PC-3 (cell line): ENCODE data around the gene ZNF554. TPM values are rescaled to one million over a fixed set of nuclear protein-coding genes. Genes with fewer than 3 reads are reported as not detected.

ENCODE experiments used
- ATAC-seq: fragments of 200-7000 bp; cut with Tn5 transposase; 2 replicates; pipeline ENCODE4 v1.9.1; 2020; ENCODE audit warnings: mild to moderate bottlenecking, moderate library complexity
- BruUV-seq: library from RNA; stranded (reverse); fragments of 400-500 nt; replicated peaks from 2 replicates; lab custom pipeline; 2021; lab: Mats Ljungman, UMichigan
- CTCF ChIA-PET: fragments of 300-600 bp; sonication (Branson Sonifier 250); formaldehyde crosslinking; loops from one replicate; lab custom pipeline; 2022; ENCODE audit warnings: antibody characterized with exemption; lab: Charles Lee
- POLR2A ChIA-PET: fragments of 300-600 bp; sonication (Branson Sonifier 250); formaldehyde crosslinking; loops from one replicate; lab custom pipeline; 2022; ENCODE audit warnings: antibody characterized with exemption; ENCODE audit not compliant: unreplicated experiment; lab: Charles Lee
- DNase-seq: peaks from one replicate; pipeline ENCODE4 v3.0.0-alpha.2; 2015
- H2AFZ ChIP-seq: fragments of 300-600 bp; sonication (generic); 2 replicates; pipeline ENCODE4 v1.6.0; 2016; ENCODE audit warnings: antibody characterized with exemption, low read length
- H3F3A ChIP-seq: fragments of 300-600 bp; sonication (generic); one replicate; pipeline ENCODE4 v1.6.0; 2017; ENCODE audit warnings: antibody characterized with exemption, low read length, control low read depth, mild to moderate bottlenecking; ENCODE audit not compliant: unreplicated experiment
- H3K27ac ChIP-seq: fragments of 300-600 bp; sonication (generic); 2 replicates; pipeline ENCODE4 v1.5.1; 2016; ENCODE audit warnings: mild to moderate bottlenecking, low read length
- H3K27me3 ChIP-seq: fragments of 300-600 bp; sonication (generic); 2 replicates; pipeline ENCODE4 v1.6.1; 2016; ENCODE audit warnings: low read length, mixed read lengths
- H3K36me3 ChIP-seq: fragments of 300-600 bp; sonication (generic); 2 replicates; pipeline ENCODE4 v1.6.1; 2016; ENCODE audit warnings: low read depth, mixed run types, low read length, mixed read lengths
- H3K4me1 ChIP-seq: fragments of 300-600 bp; sonication (generic); 2 replicates; pipeline ENCODE4 v1.5.1; 2016; ENCODE audit warnings: low read length; ENCODE audit not compliant: insufficient read depth
- H3K4me2 ChIP-seq: fragments of 300-600 bp; sonication (generic); 2 replicates; pipeline ENCODE4 v1.6.0; 2016; ENCODE audit warnings: low read length
- H3K4me3 ChIP-seq: fragments of 300-600 bp; sonication (generic); 2 replicates; pipeline ENCODE4 v1.5.1; 2016; ENCODE audit warnings: mild to moderate bottlenecking, low read length, mixed read lengths
- H3K79me2 ChIP-seq: fragments of 300-600 bp; sonication (generic); 2 replicates; pipeline ENCODE4 v1.6.1; 2017; ENCODE audit warnings: low read length, mixed read lengths
- H3K9ac ChIP-seq: fragments of 300-600 bp; sonication (generic); 2 replicates; pipeline ENCODE4 v1.6.0; 2016; ENCODE audit warnings: mild to moderate bottlenecking, low read length
- H3K9me2 ChIP-seq: fragments of 300-600 bp; sonication (generic); replicated peaks from 2 replicates; pipeline ENCODE4 v1.6.1; 2016; ENCODE audit warnings: mixed run types, low read length, mixed read lengths
- H3K9me3 ChIP-seq: fragments of 300-600 bp; sonication (generic); 2 replicates; pipeline ENCODE4 v1.6.1; 2016; ENCODE audit warnings: low read length, mixed read lengths
- H4K20me1 ChIP-seq: fragments of 300-600 bp; sonication (generic); 2 replicates; pipeline ENCODE4 v1.6.1; 2016; ENCODE audit warnings: low read length, mixed read lengths
- CTCF ChIP-seq: fragments of 300-600 bp; sonication (generic); conservative IDR thresholded peaks from 2 replicates; pipeline ENCODE4 v1.5.1; 2017; ENCODE audit warnings: antibody characterized with exemption, low read depth, mild to moderate bottlenecking, low read length
- EZH2 ChIP-seq: fragments of 300-600 bp; sonication (generic); IDR thresholded peaks from one replicate; pipeline ENCODE4 v1.6.1; 2017; ENCODE audit warnings: antibody characterized with exemption, mild to moderate bottlenecking, low read length; ENCODE audit not compliant: unreplicated experiment
- EZH2phosphoT487 ChIP-seq: fragments of 300-600 bp; sonication (generic); IDR thresholded peaks from 2 replicates; pipeline ENCODE4 v1.6.1; 2018; ENCODE audit warnings: mild to moderate bottlenecking, antibody characterized with exemption, low read length, borderline replicate concordance
- intact Hi-C: fragments of 100-400 bp; cut with micrococcal nuclease; formaldehyde crosslinking; loops from 2 replicates; pipeline ENCODE4 v1.9.0; 2023
- total RNA-seq: library from RNA; depleted of rRNA; stranded (reverse); fragments of >200 nt; gene quantifications from 2 replicates; pipeline ENCODE4 v1.2.3, GENCODE V29; 2014

Gene ZNF554
- total RNA-seq, 1 experiment from 2014 or later, result 2.3 TPM

- no peaks in the 10 kb centered on the region; the same call in 1 of the 2 replicates for H3K36me3 ChIP-seq
- H2AFZ ChIP-seq, result no peak overlapping the region
- no peaks in the 10 kb centered on the region for H4K20me1 ChIP-seq
- DNase-seq, result no peak
- ChIA-PET POLR2A (no interaction called here), CTCF (no interaction called here)
- no peak overlapping the region for H3K4me2 ChIP-seq
- no peak for ATAC-seq
- H3K27me3 ChIP-seq, result no peaks in the 10 kb centered on the region
- no TSS peak for BruUV-seq
- intact Hi-C loops, result no loop called here
- TF ChIP-seq CTCF (no peak), EZH2phosphoT487 (no peak), EZH2 (no peak)
- H3K4me1 ChIP-seq, result no peaks in the 10 kb centered on the region
- H3K4me3 ChIP-seq, result no peak overlapping the region
- no peaks in the 10 kb centered on the region for H3K9me2 ChIP-seq
- peaks cover 42% of the 10 kb centered on the region for H3K79me2 ChIP-seq
- H3F3A ChIP-seq, result no peaks in the 10 kb centered on the region
- no peaks in the 10 kb centered on the region for H3K9me3 ChIP-seq
- H3K9ac ChIP-seq, result no peak overlapping the region
- no peak overlapping the region for H3K27ac ChIP-seq
These were observed 29.5 kb upstream of the ZNF554 start for GRCh38 chr19:2790194-2790556.

DNA sequence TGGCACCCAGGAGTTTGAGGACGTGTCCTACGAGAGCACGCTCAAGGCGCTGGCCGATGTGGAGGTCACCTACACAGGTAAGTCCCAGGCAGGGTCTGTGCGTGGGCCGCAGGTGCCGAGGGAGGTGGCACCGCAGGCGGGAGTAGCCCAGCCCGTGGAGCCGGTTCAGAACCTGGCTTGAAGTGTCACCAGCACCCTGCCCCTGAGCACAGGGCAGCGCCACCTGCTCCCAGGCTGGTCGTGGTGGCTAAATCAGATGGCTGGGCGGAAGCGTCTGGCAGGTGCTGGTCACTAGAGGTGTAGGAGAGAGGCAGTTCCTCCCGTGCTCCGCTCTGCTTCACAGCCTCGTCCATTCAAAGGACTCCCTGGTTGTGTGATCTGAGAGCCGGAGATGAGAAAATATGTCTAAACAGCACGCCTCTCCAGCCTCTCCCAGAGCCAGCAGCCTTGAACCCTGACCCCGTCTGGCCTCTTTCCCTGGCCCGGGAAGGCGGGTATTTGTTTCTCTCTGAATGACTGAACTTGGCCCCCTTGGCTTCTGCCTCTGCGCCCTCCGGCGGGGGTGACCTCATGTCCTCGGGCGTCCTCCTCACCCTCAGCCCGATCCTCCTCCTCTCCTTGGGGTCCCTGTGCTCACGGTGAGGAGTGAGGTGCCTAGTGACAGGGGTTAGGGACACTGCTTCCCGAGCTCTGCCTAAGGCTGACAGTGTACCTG, 29.0 kb upstream of the ZNF554 start:
- no peak overlapping the region for H3K9ac ChIP-seq
- peaks cover 38% of the 10 kb centered on the region for H3K79me2 ChIP-seq
- H3K27me3 ChIP-seq, result no peaks in the 10 kb centered on the region
- no peak overlapping the region for H3K4me2 ChIP-seq
- BruUV-seq, result no TSS peak
- no peak overlapping the region for H3K4me3 ChIP-seq
- H3K4me1 ChIP-seq, result no peaks in the 10 kb centered on the region
- H3K9me2 ChIP-seq, result no peaks in the 10 kb centered on the region
- no peak for ATAC-seq
- TF ChIP-seq EZH2phosphoT487, result no peak
- no peak for TF ChIP-seq EZH2
- no peak for TF ChIP-seq CTCF
- CTCF ChIA-PET, result no interaction called here
- POLR2A ChIA-PET, result no interaction called here
- intact Hi-C loops, result no loop called here
- no peak for DNase-seq
- no peaks in the 10 kb centered on the region; the same call in 1 of the 2 replicates for H3K36me3 ChIP-seq
- no peaks in the 10 kb centered on the region for H3K9me3 ChIP-seq
- no peak overlapping the region for H2AFZ ChIP-seq
- no peaks in the 10 kb centered on the region for H4K20me1 ChIP-seq
- H3F3A ChIP-seq, result no peaks in the 10 kb centered on the region
- H3K27ac ChIP-seq, result no peak overlapping the region

DNA sequence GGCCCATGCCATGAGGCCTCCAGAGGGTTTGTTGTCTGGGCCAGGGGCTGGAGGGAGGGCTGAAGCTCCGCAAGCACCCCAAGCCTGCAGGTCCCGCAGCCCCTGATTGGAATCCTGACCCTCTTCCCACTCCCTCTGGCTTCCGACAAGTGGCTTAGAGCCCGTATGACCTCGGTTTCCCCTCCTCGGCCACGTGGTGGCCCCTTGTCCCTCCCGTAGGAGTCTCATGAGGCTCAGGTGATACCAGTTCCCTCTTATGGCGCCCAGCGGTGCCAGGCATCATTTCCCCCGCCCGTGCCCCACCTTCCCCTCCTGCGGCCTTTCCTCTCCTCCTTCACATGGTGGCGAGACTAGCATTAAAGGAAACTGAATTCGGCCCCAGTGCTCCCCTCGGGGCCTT, 28.2 kb upstream of the ZNF554 start:
- Histone ChIP-seq H3K9me3 (no peaks in the 10 kb centered on the region), H3F3A (no peaks in the 10 kb centered on the region), H3K9me2 (no peaks in the 10 kb centered on the region), H4K20me1 (no peaks in the 10 kb centered on the region), H3K9ac (no peak overlapping the region), H3K4me2 (no peak overlapping the region), H3K27me3 (no peaks in the 10 kb centered on the region), H3K27ac (no peak overlapping the region), H3K4me1 (no peaks in the 10 kb centered on the region), H3K36me3 (no peaks in the 10 kb centered on the region; the same call in 1 of the 2 replicates), H3K79me2 (peaks cover 31% of the 10 kb centered on the region), H3K4me3 (no peak overlapping the region), H2AFZ (no peak overlapping the region)
- ChIA-PET POLR2A (no interaction called here), CTCF (no interaction called here)
- ATAC-seq, result no peak
- TF ChIP-seq EZH2phosphoT487 (no peak), CTCF (no peak), EZH2 (no peak)
- no peak for DNase-seq
- BruUV-seq, result no TSS peak
- intact Hi-C loops, result no loop called here
